Measurements from ENCODE around the gene RNF34. TPM values are rescaled to one million over a fixed set of nuclear protein-coding genes. Genes with fewer than 3 reads are reported as not detected.

Gene RNF34
- total and polyA plus RNA-seq, 10 donors: 20.8 to 62.6 (median 52.0) TPM

GRCh38 chr12:121468499-121468801 lies 68.5 kb downstream of the RNF34 start:
- intact Hi-C loops (cut with DNase I; ENCODE audit: low total_unique reads): no loop called here
- H3K27me3 ChIP-seq (replicated peaks in 1 of 7): no peaks in the 10 kb centered on the region
- H3K27ac ChIP-seq: peak overlapping the region in 5 of 8 donors; percentile 76 to 93 (median 88)
- peaks cover 15 to 72% (median 38%) of the 10 kb centered on the region in 6 donors for H3K4me1 ChIP-seq
- no peak for DNase-seq
- no peak overlapping the region for H3K4me3 ChIP-seq
- no peaks in the 10 kb centered on the region for H3K9me3 ChIP-seq
- 76 to 87% (median 81%) methylated on average over 4 of the region's 4 CpGs for WGBS, 5 donors
- TF ChIP-seq POLR2A (IDR thresholded peaks at IDR 0.05) (no peak), POLR2AphosphoS5 (IDR thresholded peaks at IDR 0.05) (no peak), CTCF (IDR thresholded peaks at IDR 0.05 in 8 of 11, conservative IDR thresholded peaks at IDR 0.05 in 3 of 11) (no peak)
- peaks cover 0 to 6% (median 0%) of the 10 kb centered on the region in 6 donors for H3K36me3 ChIP-seq

GRCh38 chr12:121470751-121471150 lies 70.8 kb downstream of the RNF34 start:
- no peaks in the 10 kb centered on the region for H3K9me3 ChIP-seq
- H3K27me3 ChIP-seq (replicated peaks in 1 of 7): no peaks in the 10 kb centered on the region
- 48 to 90% (median 66%) methylated on average over 2 of the region's 2 CpGs for WGBS, 5 donors
- H3K4me3 ChIP-seq: no peak overlapping the region
- intact Hi-C loops (cut with DNase I; ENCODE audit: low total_unique reads): no loop called here
- H3K36me3 ChIP-seq: no peaks in the 10 kb centered on the region
- no peak overlapping the region for H3K27ac ChIP-seq
- TF ChIP-seq CTCF (IDR thresholded peaks at IDR 0.05 in 8 of 11, conservative IDR thresholded peaks at IDR 0.05 in 3 of 11) (no peak), POLR2A (IDR thresholded peaks at IDR 0.05) (no peak), POLR2AphosphoS5 (IDR thresholded peaks at IDR 0.05) (no peak)
- peaks cover 8 to 49% (median 20%) of the 10 kb centered on the region in 6 donors for H3K4me1 ChIP-seq
- no peak for DNase-seq

- 87 to 90% (median 88%) methylated on average over 7 of the region's 7 CpGs for WGBS, 5 donors
- Histone ChIP-seq H3K27me3 (replicated peaks in 1 of 7) (no peaks in the 10 kb centered on the region), H3K4me1 (peaks cover 6 to 43% (median 14%) of the 10 kb centered on the region in 6 donors), H3K9me3 (no peaks in the 10 kb centered on the region), H3K4me3 (no peak overlapping the region), H3K27ac (no peak overlapping the region), H3K36me3 (no peaks in the 10 kb centered on the region)
- TF ChIP-seq POLR2A (IDR thresholded peaks at IDR 0.05): no peak
- no peak for TF ChIP-seq POLR2AphosphoS5 (IDR thresholded peaks at IDR 0.05)
- no peak for TF ChIP-seq CTCF (IDR thresholded peaks at IDR 0.05 in 8 of 11, conservative IDR thresholded peaks at IDR 0.05 in 3 of 11)
- no peak for DNase-seq
- intact Hi-C loops (cut with DNase I; ENCODE audit: low total_unique reads): no loop called here
These were observed 72.4 kb downstream of the RNF34 start for GRCh38 chr12:121472150-121472905.

Small RNA genes lying within 50 kb of the gene (microRNA-seq; reads per million reads assigned to microRNA genes)
- gene MIR7107: 0 reads per million in 3 donors

Other genes starting within 250 kb of the RNF34 start
- 10 to 100 TPM; 27.8 to 97.9 (median 35.8) TPM for gene P2RX4, start 190.0 kb upstream of the RNF34 start, total RNA-seq
- gene P2RX4, start 190.0 kb upstream of the RNF34 start, polyA plus RNA-seq: 10 to 100 TPM; 12.0 to 21.5 (median 17.8) TPM
- 10 to 100 TPM; 52.3 to 90.1 (median 81.2) TPM for gene CAMKK2, start 103.4 kb upstream of the RNF34 start, total RNA-seq
- 10 to 100 TPM; 13.6 to 34.3 (median 14.2) TPM for gene CAMKK2, start 103.4 kb upstream of the RNF34 start, polyA plus RNA-seq
- 100 to 1,000 TPM in 6 of 7 donors, 10 to 100 TPM in 1; 97.5 to 162 (median 139) TPM for gene ANAPC5, start 47.7 kb upstream of the RNF34 start, total RNA-seq
- gene ANAPC5, start 47.7 kb upstream of the RNF34 start, polyA plus RNA-seq: 100 to 1,000 TPM; 117 to 185 (median 145) TPM
- gene KDM2B, start 180.9 kb downstream of the RNF34 start, total RNA-seq: 10 to 100 TPM; 32.3 to 56.2 (median 46.5) TPM
- 10 to 100 TPM; 20.8 to 25.5 (median 24.5) TPM for gene KDM2B, start 180.9 kb downstream of the RNF34 start, polyA plus RNA-seq
- 10 to 100 TPM; 27.7 to 47.5 (median 36.6) TPM for gene ORAI1, start 226.4 kb downstream of the RNF34 start, total RNA-seq
- 10 to 100 TPM; 12.9 to 32.0 (median 23.9) TPM for gene ORAI1, start 226.4 kb downstream of the RNF34 start, polyA plus RNA-seq

Data from spleen (tissue), 11 donors.